NT2/D1 (cell line): ENCODE data around the gene MYO5C.

Experiments used
- DNase-seq: peaks from one replicate; pipeline ENCODE4 v3.0.0-alpha.2; 2011; ENCODE audit warnings: low read depth, low spot score
- H3K27me3 ChIP-seq: 2 replicates; pipeline ENCODE4 v1.6.0; 2011; ENCODE audit warnings: mild to moderate bottlenecking; ENCODE audit not compliant: insufficient read length, insufficient read depth
- H3K36me3 ChIP-seq: 2 replicates; pipeline ENCODE4 v1.6.1; 2011; ENCODE audit warnings: mild to moderate bottlenecking, low read length, mixed read lengths; ENCODE audit not compliant: insufficient read depth, insufficient read length
- H3K4me1 ChIP-seq: 2 replicates; pipeline ENCODE4 v1.5.1; 2011; ENCODE audit not compliant: insufficient read depth, insufficient read length
- H3K4me3 ChIP-seq: 2 replicates; pipeline ENCODE4 v1.5.1; 2011; ENCODE audit warnings: low read depth; ENCODE audit not compliant: insufficient read length
- H3K9ac ChIP-seq: 2 replicates; pipeline ENCODE4 v1.6.0; 2011; ENCODE audit warnings: low read depth; ENCODE audit not compliant: insufficient read length
- H3K9me3 ChIP-seq: 2 replicates; pipeline ENCODE4 v1.5.1; 2011; ENCODE audit warnings: mild to moderate bottlenecking, low read length; ENCODE audit not compliant: insufficient read depth
- SUZ12 ChIP-seq: IDR thresholded peaks from 2 replicates; pipeline ENCODE4 v1.6.1; 2011; ENCODE audit not compliant: insufficient read length, insufficient read depth; ENCODE audit errors: extremely low read depth
- YY1 ChIP-seq: IDR thresholded peaks from 2 replicates; pipeline ENCODE4 v1.6.1; 2011; ENCODE audit not compliant: insufficient read length, insufficient read depth
- ZNF274 ChIP-seq: IDR thresholded peaks from 2 replicates; pipeline ENCODE4 v1.6.1; 2011; ENCODE audit warnings: mild to moderate bottlenecking, low read depth, low read length

Gene MYO5C

GRCh38 chr15:52307847-52308246 lies 12.2 kb upstream of the MYO5C start:
- no peak for DNase-seq
- Histone ChIP-seq H3K9ac (no peak overlapping the region), H3K27me3 (no peaks in the 10 kb centered on the region), H3K36me3 (no peaks in the 10 kb centered on the region), H3K4me3 (no peak overlapping the region), H3K4me1 (no peaks in the 10 kb centered on the region), H3K9me3 (no peaks in the 10 kb centered on the region)
- TF ChIP-seq YY1: no peak
- no peak for TF ChIP-seq ZNF274
- no peak for TF ChIP-seq SUZ12

- DNase-seq: no peak
- no peaks in the 10 kb centered on the region for H3K27me3 ChIP-seq
- no peak overlapping the region for H3K9ac ChIP-seq
- H3K9me3 ChIP-seq: no peaks in the 10 kb centered on the region
- no peaks in the 10 kb centered on the region for H3K36me3 ChIP-seq
- no peak overlapping the region for H3K4me3 ChIP-seq
- no peak for TF ChIP-seq YY1
- TF ChIP-seq ZNF274: no peak
- TF ChIP-seq SUZ12: no peak
- no peaks in the 10 kb centered on the region for H3K4me1 ChIP-seq
Observed at GRCh38 chr15:52306270-52306669, 10.7 kb upstream of the MYO5C start.

- Histone ChIP-seq H3K9me3 (no peaks in the 10 kb centered on the region), H3K36me3 (no peaks in the 10 kb centered on the region), H3K4me1 (no peaks in the 10 kb centered on the region), H3K4me3 (no peak overlapping the region), H3K27me3 (no peaks in the 10 kb centered on the region), H3K9ac (no peak overlapping the region)
- no peak for DNase-seq
- no peak for TF ChIP-seq SUZ12
- no peak for TF ChIP-seq YY1
- no peak for TF ChIP-seq ZNF274
Observed at GRCh38 chr15:52303093-52303772, 7.6 kb upstream of the MYO5C start.

- Histone ChIP-seq H3K9me3 (no peaks in the 10 kb centered on the region), H3K4me3 (no peak overlapping the region)
Observed at GRCh38 chr15:52301265-52301847, 5.8 kb upstream of the MYO5C start.

GRCh38 chr15:52294881-52295420 lies 653 bp downstream of the MYO5C start:
- H3K36me3 ChIP-seq: no peaks in the 10 kb centered on the region
- H3K4me1 ChIP-seq: peaks cover under 1% of the 10 kb centered on the region
- H3K27me3 ChIP-seq: peaks cover 19% of the 10 kb centered on the region
- H3K4me3 ChIP-seq: peak overlapping the region; percentile 30
- TF ChIP-seq YY1 (no peak), ZNF274 (no peak), SUZ12 (no peak)
- H3K9ac ChIP-seq: peak overlapping the region; percentile 78
- no peak for DNase-seq
- no peaks in the 10 kb centered on the region for H3K9me3 ChIP-seq

More at GRCh38 chr15:52301265-52301847, 5.8 kb upstream of the MYO5C start:
- TF ChIP-seq ZNF274 (no peak), YY1 (no peak), SUZ12 (no peak)
- DNase-seq: no peak
- Histone ChIP-seq H3K4me1 (no peaks in the 10 kb centered on the region), H3K36me3 (no peaks in the 10 kb centered on the region), H3K27me3 (peaks cover 3% of the 10 kb centered on the region), H3K9ac (no peak overlapping the region)

GRCh38 chr15:52292780-52293392 lies 2.7 kb downstream of the MYO5C start:
- TF ChIP-seq YY1: no peak
- no peak for TF ChIP-seq ZNF274
- no peak for TF ChIP-seq SUZ12
- H3K4me3 ChIP-seq: no peak overlapping the region
- H3K36me3 ChIP-seq: no peaks in the 10 kb centered on the region
- DNase-seq: no peak
- no peaks in the 10 kb centered on the region for H3K9me3 ChIP-seq
- no peak overlapping the region for H3K9ac ChIP-seq
- H3K27me3 ChIP-seq: peaks cover 19% of the 10 kb centered on the region
- H3K4me1 ChIP-seq: peaks cover 9% of the 10 kb centered on the region

- H3K4me1 ChIP-seq: peaks cover 9% of the 10 kb centered on the region
- TF ChIP-seq ZNF274 (no peak), SUZ12 (no peak), YY1 (no peak)
- no peak overlapping the region for H3K4me3 ChIP-seq
- no peak overlapping the region for H3K9ac ChIP-seq
- H3K36me3 ChIP-seq: no peaks in the 10 kb centered on the region
- H3K9me3 ChIP-seq: 0 out of 2 replicates have a peak, but pooled peaks cover 4% of the 10 kb centered on the region
- H3K27me3 ChIP-seq: peaks cover 15% of the 10 kb centered on the region
- DNase-seq: no peak
Observed at GRCh38 chr15:52291204-52291603, 4.4 kb downstream of the MYO5C start.
